ENCODE results near the gene NUP93.
"Not testable (repeated sequence)": the region's sequence is repeated elsewhere in the genome, so short reads cannot be mapped to it uniquely, and the experiment has no call there.

NUP93 gene

DNA sequence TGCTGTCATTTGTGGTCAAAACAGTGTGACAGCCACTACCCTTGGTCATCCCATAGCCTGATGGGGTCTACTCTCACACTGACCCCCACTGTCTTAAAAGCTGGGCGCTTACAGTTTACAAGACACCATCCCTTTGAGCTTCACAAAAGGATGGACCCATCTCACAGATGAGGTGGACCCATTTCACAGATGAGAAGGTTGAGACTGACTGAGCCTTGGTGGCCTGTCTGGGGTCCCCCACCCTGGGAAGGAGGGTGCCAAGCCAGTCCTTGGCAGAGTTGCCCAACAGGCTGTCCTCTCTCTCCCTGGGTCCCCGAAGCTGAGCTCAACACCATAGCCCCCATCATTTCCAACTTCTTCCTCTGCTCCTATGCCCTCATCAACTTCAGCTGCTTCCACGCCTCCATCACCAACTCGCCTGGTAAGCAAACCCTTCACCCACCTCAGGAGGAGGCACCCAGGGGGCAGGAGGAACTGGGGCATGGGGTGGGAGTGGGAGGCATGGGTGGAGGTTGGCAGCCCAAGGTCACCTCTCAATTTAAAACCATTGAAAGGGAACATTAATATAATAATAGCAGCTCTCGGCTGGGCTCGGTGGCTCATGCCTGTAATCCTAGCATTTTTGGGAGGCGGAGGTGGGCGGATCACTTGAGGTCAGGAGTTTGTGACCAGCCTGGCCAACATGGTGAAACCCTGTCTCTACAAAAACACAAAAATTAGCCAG is 152.3 kb downstream of the NUP93 start:
- no peak overlapping the region for H3K27ac ChIP-seq
- H3K27me3 ChIP-seq (replicated peaks): no peaks in the 10 kb centered on the region
- no peak overlapping the region for H3K4me3 ChIP-seq (ENCODE audit: low read depth, low read length)
- DNase-seq: no peak
- TF ChIP-seq, protein P1, sequence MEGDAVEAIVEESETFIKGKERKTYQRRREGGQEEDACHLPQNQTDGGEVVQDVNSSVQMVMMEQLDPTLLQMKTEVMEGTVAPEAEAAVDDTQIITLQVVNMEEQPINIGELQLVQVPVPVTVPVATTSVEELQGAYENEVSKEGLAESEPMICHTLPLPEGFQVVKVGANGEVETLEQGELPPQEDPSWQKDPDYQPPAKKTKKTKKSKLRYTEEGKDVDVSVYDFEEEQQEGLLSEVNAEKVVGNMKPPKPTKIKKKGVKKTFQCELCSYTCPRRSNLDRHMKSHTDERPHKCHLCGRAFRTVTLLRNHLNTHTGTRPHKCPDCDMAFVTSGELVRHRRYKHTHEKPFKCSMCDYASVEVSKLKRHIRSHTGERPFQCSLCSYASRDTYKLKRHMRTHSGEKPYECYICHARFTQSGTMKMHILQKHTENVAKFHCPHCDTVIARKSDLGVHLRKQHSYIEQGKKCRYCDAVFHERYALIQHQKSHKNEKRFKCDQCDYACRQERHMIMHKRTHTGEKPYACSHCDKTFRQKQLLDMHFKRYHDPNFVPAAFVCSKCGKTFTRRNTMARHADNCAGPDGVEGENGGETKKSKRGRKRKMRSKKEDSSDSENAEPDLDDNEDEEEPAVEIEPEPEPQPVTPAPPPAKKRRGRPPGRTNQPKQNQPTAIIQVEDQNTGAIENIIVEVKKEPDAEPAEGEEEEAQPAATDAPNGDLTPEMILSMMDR (IDR thresholded peaks at IDR 0.05; ENCODE audit: low read depth, low read length, missing control alignments): no peak
- no peaks in the 10 kb centered on the region for H3K36me3 ChIP-seq (replicated peaks)
- in situ Hi-C loops (cut with HindIII; ENCODE audit: low pct_ligation_motif_present, low sequenced_read_pairs): no loop called here

DNA sequence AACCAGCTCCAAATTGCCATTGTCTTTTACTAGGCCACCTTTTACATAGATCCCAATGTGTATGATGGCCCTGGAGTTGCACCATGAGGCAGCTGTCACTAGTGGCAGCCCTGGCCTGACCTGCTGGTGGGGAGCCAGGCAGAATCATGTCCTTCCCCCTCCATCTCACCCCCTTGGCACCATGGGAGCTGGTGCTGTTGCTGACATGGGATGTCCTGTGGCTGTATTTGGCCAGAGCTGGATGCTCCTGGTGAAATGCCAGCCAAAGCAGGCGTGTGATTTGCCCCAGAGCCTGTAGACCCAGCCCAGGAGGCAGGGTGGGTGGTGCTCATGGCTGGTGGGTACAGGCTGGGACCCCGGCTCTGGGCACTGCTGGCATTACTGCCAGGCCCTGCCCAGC is 153.7 kb downstream of the NUP93 start:
- in situ Hi-C loops (cut with HindIII; ENCODE audit: low pct_ligation_motif_present, low sequenced_read_pairs): no loop called here
- DNase-seq: no peak
- no peak overlapping the region for H3K27ac ChIP-seq
- TF ChIP-seq, protein P1 (IDR thresholded peaks at IDR 0.05; ENCODE audit: low read depth, low read length, missing control alignments): no peak
- H3K36me3 ChIP-seq (replicated peaks): no peaks in the 10 kb centered on the region
- H3K27me3 ChIP-seq (replicated peaks): no peaks in the 10 kb centered on the region
- no peak overlapping the region for H3K4me3 ChIP-seq (ENCODE audit: low read depth, low read length)

DNA sequence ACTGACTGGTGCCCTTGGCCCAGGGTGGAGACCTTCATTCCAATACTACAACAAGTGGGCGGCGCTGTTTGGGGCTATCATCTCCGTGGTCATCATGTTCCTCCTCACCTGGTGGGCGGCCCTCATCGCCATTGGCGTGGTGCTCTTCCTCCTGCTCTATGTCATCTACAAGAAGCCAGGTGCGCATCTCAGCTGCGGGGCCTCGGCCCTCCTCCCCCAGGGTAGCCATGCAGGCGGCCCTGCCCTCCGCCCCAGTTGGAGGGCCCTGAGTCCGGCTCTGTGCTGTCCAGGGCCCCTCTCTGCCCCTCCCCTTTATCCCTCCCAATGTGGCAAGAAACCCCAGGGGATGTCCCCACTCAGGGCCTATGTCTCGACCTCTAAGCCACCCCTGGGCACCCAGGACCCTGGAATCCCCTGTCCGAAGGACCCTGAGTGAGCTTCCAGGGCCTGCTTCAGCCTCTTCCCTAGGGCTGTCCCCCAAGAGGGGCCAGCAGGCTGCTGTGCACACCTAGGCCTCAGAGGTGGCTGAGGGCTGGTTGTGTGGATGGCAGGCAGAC is 154.2 kb downstream of the NUP93 start:
- TF ChIP-seq, protein P1 (IDR thresholded peaks at IDR 0.05; ENCODE audit: low read depth, low read length, missing control alignments): no peak
- DNase-seq: no peak
- H3K36me3 ChIP-seq (replicated peaks): no peaks in the 10 kb centered on the region
- no peak overlapping the region for H3K27ac ChIP-seq
- in situ Hi-C loops (cut with HindIII; ENCODE audit: low pct_ligation_motif_present, low sequenced_read_pairs): no loop called here
- no peaks in the 10 kb centered on the region for H3K27me3 ChIP-seq (replicated peaks)
- no peak overlapping the region for H3K4me3 ChIP-seq (ENCODE audit: low read depth, low read length)

DNA sequence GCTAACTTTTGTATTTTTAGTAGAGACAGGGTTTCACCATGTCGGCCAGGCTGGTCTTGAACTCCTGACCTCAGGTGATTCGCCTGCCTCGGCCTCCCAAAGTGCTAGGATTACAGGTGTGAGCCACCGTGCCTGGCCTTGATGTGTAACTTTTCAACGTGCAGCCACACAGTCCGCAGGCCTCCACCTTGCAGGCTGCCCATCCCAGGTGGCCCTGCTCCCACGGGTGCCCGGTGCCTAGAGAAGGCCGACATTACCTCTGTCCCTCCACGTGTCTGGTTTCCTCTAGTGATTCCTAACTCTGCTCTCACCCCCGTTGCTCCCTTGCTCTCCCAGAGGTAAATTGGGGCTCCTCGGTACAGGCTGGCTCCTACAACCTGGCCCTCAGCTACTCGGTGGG is 155.0 kb downstream of the NUP93 start:
- H3K36me3 ChIP-seq (replicated peaks); DNase-seq; H3K27me3 ChIP-seq (replicated peaks); H3K27ac ChIP-seq; H3K4me3 ChIP-seq (ENCODE audit: low read depth, low read length); in situ Hi-C loops (cut with HindIII; ENCODE audit: low pct_ligation_motif_present, low sequenced_read_pairs): not testable (repeated sequence)

DNA sequence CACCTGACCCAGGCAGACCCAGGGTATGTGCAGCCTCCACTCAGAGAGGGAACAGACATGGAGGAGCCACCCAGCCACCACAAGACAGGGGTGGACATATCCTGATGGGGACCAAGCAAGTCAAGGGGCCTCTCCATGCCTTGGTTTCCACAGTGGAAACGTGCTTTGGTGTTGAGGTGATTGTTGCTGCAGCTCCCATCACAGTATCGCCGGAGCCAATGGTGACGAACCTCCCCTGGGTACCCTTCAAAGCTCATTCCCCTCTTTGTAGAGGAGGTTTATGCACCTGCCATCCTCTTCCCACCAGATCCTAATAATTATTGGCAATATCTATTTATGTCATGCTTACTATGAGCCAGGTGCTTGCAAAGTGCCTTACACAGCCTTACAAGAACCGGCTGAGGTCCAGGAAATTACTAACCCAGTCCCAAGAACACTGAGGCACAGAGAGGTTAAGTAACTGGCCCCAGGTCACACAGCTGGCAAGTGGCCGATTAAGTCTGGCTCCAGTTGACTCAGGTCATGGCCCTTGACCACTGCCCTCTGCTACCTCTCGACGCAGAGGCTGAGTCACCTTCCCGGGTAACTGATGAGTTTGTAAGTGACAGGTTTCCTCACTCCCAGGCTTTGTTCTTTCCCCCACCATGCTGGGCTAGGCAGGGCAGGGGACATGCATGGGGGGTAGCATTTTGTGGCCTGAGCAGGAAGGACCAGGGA is 155.7 kb downstream of the NUP93 start:
- H3K4me3 ChIP-seq (ENCODE audit: low read depth, low read length): no peak overlapping the region
- TF ChIP-seq, protein P1 (IDR thresholded peaks at IDR 0.05; ENCODE audit: low read depth, low read length, missing control alignments): no peak
- in situ Hi-C loops (cut with HindIII; ENCODE audit: low pct_ligation_motif_present, low sequenced_read_pairs): no loop called here
- H3K36me3 ChIP-seq (replicated peaks): no peaks in the 10 kb centered on the region
- no peak for DNase-seq
- H3K27ac ChIP-seq: no peak overlapping the region
- H3K27me3 ChIP-seq (replicated peaks): no peaks in the 10 kb centered on the region

DNA sequence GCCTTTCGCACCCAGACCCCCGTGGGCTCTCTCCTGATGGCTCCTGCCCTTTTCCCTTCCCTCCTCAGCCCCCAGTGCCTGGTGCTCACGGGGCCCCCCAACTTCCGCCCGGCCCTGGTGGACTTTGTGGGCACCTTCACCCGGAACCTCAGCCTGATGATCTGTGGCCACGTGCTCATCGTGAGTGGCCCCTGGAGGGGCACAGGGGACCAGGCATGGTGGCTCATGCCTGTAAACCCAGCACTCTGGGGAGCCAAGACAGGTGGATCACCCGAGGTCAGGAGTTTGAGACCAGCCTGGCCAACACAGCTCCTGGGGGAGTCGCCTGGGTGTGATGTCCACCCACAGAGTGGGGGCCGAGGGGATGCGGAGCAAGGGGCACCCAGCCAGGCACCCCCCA is 156.4 kb downstream of the NUP93 start:
- TF ChIP-seq, protein P1 (IDR thresholded peaks at IDR 0.05; ENCODE audit: low read depth, low read length, missing control alignments): no peak
- in situ Hi-C loops (cut with HindIII; ENCODE audit: low pct_ligation_motif_present, low sequenced_read_pairs): no loop called here
- no peaks in the 10 kb centered on the region for H3K27me3 ChIP-seq (replicated peaks)
- DNase-seq: no peak
- no peak overlapping the region for H3K27ac ChIP-seq
- no peaks in the 10 kb centered on the region for H3K36me3 ChIP-seq (replicated peaks)
- H3K4me3 ChIP-seq (ENCODE audit: low read depth, low read length): no peak overlapping the region

All from brain microvascular endothelial cell (primary cell).